GM18909 (cell line): Measurements from ENCODE around the gene RNU5D-1.
A peak's percentile ranks its signal among the peaks of the same experiment; 100 is the strongest.
"Not testable (repeated sequence)": the region's sequence is repeated elsewhere in the genome, so short reads cannot be mapped to it uniquely, and the experiment has no call there.

Experiments used
- ATAC-seq: cut with Tn5 transposase; IDR thresholded peaks from one replicate; pipeline ENCODE4 v1.9.1; 2021; ENCODE audit warnings: mild to moderate bottlenecking; ENCODE audit not compliant: unreplicated experiment, poor library complexity

RNU5D-1 gene

DNA sequence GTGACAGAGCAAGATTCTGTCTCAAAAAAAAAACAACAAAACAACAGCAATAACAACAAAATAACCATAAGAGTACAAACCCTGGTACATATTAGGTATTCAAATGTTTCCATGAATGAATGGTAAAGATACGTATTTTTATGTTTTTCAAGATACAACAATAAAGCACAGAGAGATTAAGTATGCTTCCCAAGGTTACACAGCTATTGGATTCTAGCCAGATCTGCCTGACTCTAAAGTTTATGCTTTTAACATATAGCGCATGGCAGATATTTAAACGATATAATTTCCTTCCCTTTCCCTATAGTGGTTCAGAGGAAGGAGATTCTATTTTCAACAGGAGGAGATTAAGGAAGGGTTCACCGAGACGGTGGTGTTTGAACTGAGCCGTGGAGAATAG, 25.5 kb downstream of the RNU5D-1 start:
- ATAC-seq = no peak

GRCh38 chr1:44701141-44701573, 29.8 kb downstream of the RNU5D-1 start:
- no peak for ATAC-seq

DNA sequence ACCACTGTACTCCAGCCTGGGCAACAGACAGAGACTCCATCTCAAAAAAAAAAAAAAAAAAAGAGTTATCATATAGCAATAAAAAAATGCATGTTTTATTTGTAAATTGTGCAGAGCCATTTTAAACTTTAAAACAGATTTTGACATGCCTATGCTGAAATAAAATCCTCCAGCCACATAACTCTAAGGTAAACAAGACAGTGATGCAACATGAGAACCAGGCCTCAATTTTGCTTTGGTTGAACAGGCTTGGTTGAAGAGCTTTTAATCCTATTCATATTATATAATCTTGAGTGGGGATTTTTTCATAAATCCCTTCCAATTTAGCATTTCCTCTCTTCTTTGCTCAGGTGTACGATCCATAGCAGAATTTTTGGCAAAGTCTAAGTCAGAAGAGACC, 30.4 kb downstream of the RNU5D-1 start:
- no peak for ATAC-seq

DNA sequence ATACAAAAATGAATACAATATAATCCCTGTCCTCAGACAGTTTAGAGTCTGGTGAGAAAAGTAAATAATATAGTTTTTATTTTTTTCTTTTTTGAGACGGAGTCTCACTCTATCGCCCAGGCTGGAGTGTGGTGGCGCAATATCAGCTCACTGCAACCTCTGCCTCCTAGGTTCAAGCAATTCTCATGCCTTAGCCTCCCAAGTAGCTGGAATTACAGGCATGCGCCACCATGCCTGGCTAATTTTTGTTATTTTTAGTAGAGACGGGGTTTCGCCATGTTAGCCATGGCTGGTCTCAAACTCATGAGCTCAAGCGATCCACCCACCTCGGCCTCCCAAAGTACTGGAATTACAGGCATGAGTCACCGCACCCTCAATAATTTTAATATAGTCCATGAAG, 31.6 kb downstream of the RNU5D-1 start:
- ATAC-seq = not testable (repeated sequence)

- no peak for ATAC-seq
These were observed 32.8 kb downstream of the RNU5D-1 start for GRCh38 chr1:44698138-44698537.

DNA sequence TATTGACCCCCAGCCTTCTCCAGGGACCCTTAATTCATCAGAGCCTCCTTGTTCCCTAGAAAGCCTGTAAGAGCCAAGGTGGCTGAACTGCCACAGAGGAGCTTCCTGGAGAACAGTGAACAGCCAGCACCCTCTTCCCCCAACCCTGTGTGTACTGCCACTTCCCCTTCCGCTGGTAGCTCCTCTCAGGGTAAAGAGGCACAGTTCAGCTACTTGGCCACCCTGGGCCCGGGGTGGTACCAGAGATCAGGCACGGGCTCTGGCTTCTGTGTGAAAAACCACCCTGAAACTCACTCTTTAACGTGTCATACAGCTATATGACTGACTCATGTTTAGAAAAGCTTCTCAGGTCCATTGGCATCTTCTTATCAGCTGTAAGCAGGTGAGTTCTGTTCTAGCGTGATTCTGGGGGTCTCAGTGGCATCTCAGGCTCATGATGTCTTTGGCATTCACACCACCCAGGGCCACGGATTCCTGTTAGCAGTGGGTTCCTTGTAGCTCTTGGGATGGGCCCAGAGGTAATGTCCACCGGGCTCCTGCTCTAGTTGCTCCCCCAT, 34.1 kb downstream of the RNU5D-1 start:
- ATAC-seq = no peak

GRCh38 chr1:44696101-44696500, 34.9 kb downstream of the RNU5D-1 start:
- ATAC-seq = no peak

DNA sequence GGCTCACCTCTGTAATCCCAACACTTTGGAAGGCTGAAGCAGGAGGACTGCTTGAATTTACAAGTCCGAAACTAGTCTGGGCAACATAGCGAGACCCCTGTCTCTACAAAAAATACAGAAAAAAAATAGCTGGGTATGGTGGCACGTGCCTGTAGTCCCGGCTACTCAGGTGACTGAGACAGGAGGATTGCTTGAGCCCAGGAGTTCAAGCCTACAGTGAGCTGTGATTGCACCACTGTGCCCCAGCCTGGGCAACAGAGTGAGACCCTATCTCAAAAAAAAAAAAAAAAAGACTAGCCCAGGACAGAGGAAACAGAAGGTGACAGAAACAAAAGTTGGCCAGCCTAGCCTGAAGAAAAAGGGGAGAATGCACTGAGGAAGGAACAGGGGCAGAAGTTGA, 35.3 kb downstream of the RNU5D-1 start:
- ATAC-seq = no peak

GRCh38 chr1:44694863-44695478, 36.0 kb downstream of the RNU5D-1 start:
- peak; percentile 57 for ATAC-seq

GRCh38 chr1:44693900-44694299, 37.1 kb downstream of the RNU5D-1 start:
- ATAC-seq = no peak

GRCh38 chr1:44693159-44693558, 37.8 kb downstream of the RNU5D-1 start:
- no peak for ATAC-seq

- ATAC-seq = no peak
These were observed 41.6 kb downstream of the RNU5D-1 start for GRCh38 chr1:44689447-44689765.

- no peak for ATAC-seq
These were observed 42.1 kb downstream of the RNU5D-1 start for GRCh38 chr1:44688760-44689446.

- ATAC-seq = no peak
These were observed 45.1 kb downstream of the RNU5D-1 start for GRCh38 chr1:44685881-44686280.

DNA sequence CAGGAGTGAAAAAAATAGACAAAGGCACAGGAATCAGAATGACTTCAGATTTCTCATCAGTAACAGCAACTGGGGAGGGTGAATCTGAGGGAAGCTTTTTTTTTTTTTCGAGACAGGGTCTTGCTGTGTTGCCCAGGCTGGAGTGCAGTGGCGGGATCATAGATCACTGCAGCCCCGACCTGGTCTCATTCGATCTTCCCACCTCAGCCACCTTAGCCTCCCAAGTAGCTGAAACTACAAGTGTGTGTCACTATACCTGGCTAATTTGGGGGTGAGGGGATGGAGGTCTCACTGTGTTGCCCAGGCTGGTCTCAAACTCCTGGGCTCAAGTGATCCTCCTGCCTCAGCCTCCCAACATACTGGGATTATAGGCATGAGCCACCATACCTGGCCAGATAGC, 45.8 kb downstream of the RNU5D-1 start:
- no peak for ATAC-seq

DNA sequence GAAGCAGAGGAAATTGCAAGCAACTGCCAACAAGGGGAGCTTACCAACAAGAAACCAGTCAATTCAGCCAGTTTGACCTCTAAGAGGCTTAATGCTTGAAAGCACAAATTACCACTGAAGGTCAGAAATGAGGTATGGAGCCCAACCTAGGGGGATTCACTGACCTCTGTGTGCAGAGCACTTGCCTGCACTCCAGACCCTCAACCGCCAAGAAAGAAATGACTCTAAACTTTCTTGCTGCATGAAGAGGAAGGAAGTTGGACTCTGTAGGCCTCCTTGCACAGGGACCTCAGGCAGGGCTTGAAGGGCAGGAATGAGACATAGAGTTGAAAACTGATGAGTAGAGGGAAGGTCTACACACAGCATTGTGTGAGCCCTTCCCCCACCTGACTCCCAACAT, 46.4 kb downstream of the RNU5D-1 start:
- peak; percentile 70 for ATAC-seq

- ATAC-seq = no peak
These were observed 48.1 kb downstream of the RNU5D-1 start for GRCh38 chr1:44682883-44683265.

- no peak for ATAC-seq
These were observed 48.8 kb downstream of the RNU5D-1 start for GRCh38 chr1:44681905-44682882.
